COLO668 (cell line): ENCODE measurements around the gene OIT3.

ENCODE experiments used
- DNase-seq: peaks from one replicate; lab custom pipeline; 2025; ENCODE audit not compliant: unreplicated experiment; lab: John Stamatoyannopoulos, UW

Gene OIT3

GRCh38 chr10:72893136-72893798 lies at the start of gene OIT3:
OIT3 (plus strand) TSS chr10:72893739; CDS start chr10:72893799, 60 bp downstream.
- no peak for DNase-seq

DNA sequence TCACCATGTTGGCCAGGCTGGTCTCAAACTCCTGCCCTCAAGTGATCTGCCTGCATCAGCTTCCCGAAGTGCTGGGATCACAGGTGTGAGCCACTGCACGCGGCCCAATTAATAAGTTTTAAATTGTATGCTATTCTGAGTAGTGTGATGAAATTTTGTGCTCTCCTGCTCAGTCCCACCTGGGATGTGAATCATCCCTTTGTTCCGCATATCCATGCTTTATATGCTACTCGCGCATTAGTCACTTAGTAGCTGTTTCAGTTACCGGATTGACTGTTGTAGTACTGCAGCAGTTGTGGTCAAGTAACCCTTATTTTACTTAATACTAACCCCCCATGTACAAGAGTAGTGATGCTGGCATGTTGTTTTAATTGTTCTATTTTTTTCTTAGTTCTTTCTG lies 47.3 kb upstream of the OIT3 start:
- no peak for DNase-seq

DNA sequence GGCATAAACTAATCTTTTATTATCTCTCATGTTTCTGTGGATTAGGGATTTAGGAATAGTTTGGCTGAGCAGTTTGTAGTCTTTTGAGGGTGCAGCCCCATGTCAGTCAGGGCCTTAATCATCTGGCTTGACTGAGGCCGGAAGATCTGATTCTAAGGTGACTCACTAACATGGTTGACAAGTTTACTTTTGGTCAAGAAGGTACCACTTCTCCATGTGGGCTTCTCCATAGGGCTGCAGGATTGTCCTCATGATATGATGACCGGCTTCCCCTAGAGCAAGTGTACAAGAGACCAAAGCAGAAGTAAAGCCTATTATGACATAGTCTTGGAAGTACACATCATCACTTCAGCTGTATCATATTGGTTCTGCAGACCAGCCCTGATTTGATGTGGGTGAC lies 45.9 kb upstream of the OIT3 start:
- no peak for DNase-seq

- DNase-seq: no peak
Observed at GRCh38 chr10:72850861-72851260, 42.7 kb upstream of the OIT3 start.

DNA sequence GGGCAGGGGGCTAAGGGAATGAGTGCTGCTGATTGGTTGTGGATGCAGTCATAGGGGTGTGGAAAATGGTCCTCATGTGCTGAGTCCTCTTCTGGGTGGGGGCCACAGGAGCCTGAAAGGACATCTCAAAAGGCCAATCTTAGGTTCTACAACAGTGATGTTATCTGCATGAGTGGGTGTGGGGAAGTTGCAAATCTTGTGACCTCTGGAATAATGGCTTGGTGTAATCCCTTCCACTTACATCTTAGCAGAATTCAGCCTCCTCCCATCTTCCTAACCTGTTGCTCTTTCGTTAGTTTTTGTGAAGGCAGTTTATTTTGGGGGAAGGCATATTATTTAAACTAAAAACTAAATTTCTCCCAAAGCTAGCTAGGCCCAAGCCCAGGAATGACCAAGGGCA lies 42.0 kb upstream of the OIT3 start:
- no peak for DNase-seq

- DNase-seq: no peak
Observed at GRCh38 chr10:72852508-72852907, 41.0 kb upstream of the OIT3 start.

GRCh38 chr10:72855129-72855528 lies 38.4 kb upstream of the OIT3 start:
- no peak for DNase-seq

- no peak for DNase-seq
Observed at GRCh38 chr10:72855790-72856189, 37.7 kb upstream of the OIT3 start.

GRCh38 chr10:72858067-72858466 lies 35.5 kb upstream of the OIT3 start:
- no peak for DNase-seq

- no peak for DNase-seq
Observed at GRCh38 chr10:72862957-72863356, 30.6 kb upstream of the OIT3 start.

GRCh38 chr10:72875250-72876055 lies 18.1 kb upstream of the OIT3 start:
- DNase-seq: no peak

DNA sequence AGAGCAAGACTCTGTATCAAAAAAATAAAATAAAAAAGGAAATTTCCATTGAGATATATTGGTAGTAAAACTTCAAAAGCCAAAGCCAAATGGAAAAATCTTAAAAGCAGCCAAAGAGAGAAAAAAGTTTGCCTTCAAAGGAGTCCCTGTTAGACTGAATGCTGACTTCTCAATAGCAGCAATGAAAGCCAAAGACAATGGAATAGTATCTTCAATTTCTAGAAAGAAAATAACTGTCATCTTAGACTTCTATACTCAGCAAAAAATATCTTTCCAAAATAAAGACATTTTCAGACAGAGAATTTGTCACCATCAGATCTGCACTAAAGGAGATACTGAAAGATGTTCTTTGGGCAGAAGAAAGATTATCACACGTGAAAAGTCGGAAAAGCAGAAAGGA lies 14.3 kb upstream of the OIT3 start:
- DNase-seq: no peak

- DNase-seq: no peak
Observed at GRCh38 chr10:72881291-72881690, 12.2 kb upstream of the OIT3 start.

DNA sequence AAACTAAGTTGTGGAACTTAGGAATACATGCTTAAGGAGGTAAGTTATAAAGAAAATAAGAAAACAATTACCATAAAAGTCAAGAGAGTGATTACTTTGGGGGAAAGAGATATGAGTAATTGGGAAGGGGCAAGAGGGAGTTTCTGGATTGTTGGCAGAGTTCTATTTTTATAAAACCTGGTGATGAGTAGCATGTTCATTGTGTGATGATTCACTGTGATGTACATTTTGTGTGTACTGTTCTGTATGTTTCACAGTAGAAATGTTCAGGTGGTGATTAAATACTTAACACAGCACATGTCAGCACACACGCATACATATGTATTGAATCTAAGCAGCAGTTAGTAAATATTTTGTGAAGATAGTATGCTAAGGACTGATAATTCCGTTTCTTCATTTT lies 9.7 kb upstream of the OIT3 start:
- no peak for DNase-seq

DNA sequence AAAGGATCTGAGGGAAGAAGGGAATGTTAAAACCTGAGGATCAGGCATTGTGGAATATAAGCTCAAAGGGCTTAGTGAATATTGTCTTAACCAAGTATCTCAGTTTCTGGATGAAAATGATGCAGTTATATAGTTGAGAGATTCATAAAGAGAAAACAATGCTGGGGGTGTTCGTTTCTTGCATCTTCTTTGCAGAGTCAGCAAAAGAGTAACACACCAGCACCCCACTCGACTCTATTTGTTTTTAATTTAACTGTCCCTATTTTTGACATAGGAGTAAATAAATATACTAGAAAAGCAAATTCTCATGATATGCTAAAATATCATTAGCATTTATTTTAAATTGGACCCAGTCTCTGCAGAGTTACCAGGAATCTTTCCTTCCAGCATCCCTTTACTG lies 7.6 kb upstream of the OIT3 start:
- DNase-seq: no peak

GRCh38 chr10:72886621-72887020 lies 6.9 kb upstream of the OIT3 start:
- DNase-seq: no peak

DNA sequence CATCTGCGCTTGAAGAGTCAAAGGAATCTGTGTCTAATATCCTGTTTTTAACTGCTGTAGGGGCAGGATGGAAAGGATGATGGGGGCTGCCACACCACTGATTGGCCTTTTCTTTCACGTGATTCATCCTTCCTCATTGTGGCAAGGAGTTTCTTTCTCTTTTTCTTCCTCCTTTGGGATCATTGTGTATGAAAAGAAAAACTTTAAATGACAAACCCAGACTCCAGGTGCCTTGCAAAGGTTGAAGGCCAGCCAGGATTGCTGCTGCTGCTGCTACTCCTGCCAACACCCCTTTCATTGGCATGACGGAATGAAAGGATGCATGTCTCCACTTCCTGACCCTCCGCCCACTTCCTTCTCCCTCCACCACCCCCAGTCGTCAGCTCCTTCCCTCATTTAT lies 6.5 kb upstream of the OIT3 start:
- DNase-seq: no peak

GRCh38 chr10:72888151-72888638 lies 5.3 kb upstream of the OIT3 start:
- no peak for DNase-seq

GRCh38 chr10:72889391-72889831 lies 4.1 kb upstream of the OIT3 start:
- no peak for DNase-seq

GRCh38 chr10:72890086-72890485 lies 3.5 kb upstream of the OIT3 start:
- DNase-seq: no peak

- DNase-seq: no peak
Observed at GRCh38 chr10:72895236-72895850, 1.8 kb downstream of the OIT3 start.

DNA sequence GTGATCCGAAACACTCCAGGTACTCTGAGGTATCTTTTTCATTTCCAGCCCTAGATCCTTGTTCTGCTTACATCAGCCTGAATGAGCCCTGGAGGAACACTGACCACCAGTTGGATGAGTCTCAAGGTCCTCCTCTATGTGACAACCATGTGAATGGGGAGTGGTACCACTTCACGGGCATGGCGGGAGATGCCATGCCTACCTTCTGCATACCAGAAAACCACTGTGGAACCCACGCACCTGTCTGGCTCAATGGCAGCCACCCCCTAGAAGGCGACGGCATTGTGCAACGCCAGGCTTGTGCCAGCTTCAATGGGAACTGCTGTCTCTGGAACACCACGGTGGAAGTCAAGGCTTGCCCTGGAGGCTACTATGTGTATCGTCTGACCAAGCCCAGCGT lies 5.1 kb downstream of the OIT3 start:
- DNase-seq: no peak
